GM23338 (cell line): ENCODE results near the gene EFCAB9. TPM values are rescaled to one million over a fixed set of nuclear protein-coding genes. Genes with fewer than 3 reads are reported as not detected.

ENCODE experiments used
- ATAC-seq: fragments of 200-7000 bp; cut with Tn5 transposase; 3 replicates; pipeline ENCODE4 v1.9.1; 2020
- DNase-seq: peaks from one replicate; pipeline ENCODE4 v3.0.0-alpha.2; 2015; ENCODE audit warnings: low spot score
- H2AFZ ChIP-seq: fragments of 200-600 bp; sonication (generic); 2 replicates; pipeline ENCODE4 v1.8.0; 2016; ENCODE audit warnings: antibody characterized with exemption, mild to moderate bottlenecking, moderate library complexity
- H3F3A ChIP-seq: fragments of 200-600 bp; sonication (generic); replicated peaks from 2 replicates; pipeline ENCODE4 v1.8.0; 2017; ENCODE audit warnings: antibody characterized with exemption, mixed run types, low read depth
- H3K27ac ChIP-seq: fragments of 200-600 bp; sonication (generic); 2 replicates; pipeline ENCODE4 v1.6.1; 2016; ENCODE audit warnings: low read depth
- H3K27me3 ChIP-seq: fragments of 200-600 bp; sonication (generic); 2 replicates; pipeline ENCODE4 v1.8.0; 2016; ENCODE audit warnings: mild to moderate bottlenecking, mixed run types, moderate library complexity; ENCODE audit not compliant: insufficient read depth
- H3K36me3 ChIP-seq: fragments of 200-600 bp; sonication (generic); 2 replicates; pipeline ENCODE4 v1.8.0; 2016; ENCODE audit warnings: mild to moderate bottlenecking; ENCODE audit not compliant: insufficient read depth
- H3K4me1 ChIP-seq: fragments of 200-600 bp; sonication (generic); 2 replicates; pipeline ENCODE4 v1.8.0; 2016; ENCODE audit warnings: mild to moderate bottlenecking, moderate library complexity; ENCODE audit not compliant: insufficient read depth
- H3K4me2 ChIP-seq: fragments of 200-600 bp; sonication (generic); 2 replicates; pipeline ENCODE4 v1.7.1; 2017; ENCODE audit warnings: mixed run types
- H3K4me3 ChIP-seq: fragments of 200-600 bp; sonication (generic); 2 replicates; pipeline ENCODE4 v1.6.1; 2016; ENCODE audit warnings: mixed run types
- H3K79me2 ChIP-seq: fragments of 200-600 bp; sonication (generic); replicated peaks from 2 replicates; pipeline ENCODE4 v1.8.0; 2017; ENCODE audit warnings: mild to moderate bottlenecking; ENCODE audit not compliant: insufficient read depth
- H3K9me2 ChIP-seq: fragments of 200-600 bp; sonication (generic); 2 replicates; pipeline ENCODE4 v1.8.0; 2017; ENCODE audit not compliant: insufficient read depth
- H4K20me1 ChIP-seq: fragments of 200-600 bp; sonication (generic); replicated peaks from 2 replicates; pipeline ENCODE4 v1.8.0; 2017; ENCODE audit warnings: mild to moderate bottlenecking; ENCODE audit not compliant: insufficient read depth
- H3K27ac Mint-ChIP-seq: 2 replicates; pipeline ENCODE4 v1.8.0; 2020; ENCODE audit warnings: inconsistent platforms, mild to moderate bottlenecking, moderate library complexity, mixed read lengths
- H3K27me3 Mint-ChIP-seq: 3 replicates; pipeline ENCODE4 v1.8.0; 2022; ENCODE audit warnings: low read depth, mild to moderate bottlenecking, moderate library complexity, mixed read lengths, inconsistent platforms; ENCODE audit not compliant: insufficient read depth, poor library complexity
- H3K36me3 Mint-ChIP-seq: 3 replicates; pipeline ENCODE4 v1.8.0; 2021; ENCODE audit warnings: low read depth, mild to moderate bottlenecking, inconsistent platforms, moderate library complexity, mixed read lengths
- H3K4me1 Mint-ChIP-seq: 3 replicates; pipeline ENCODE4 v1.8.0; 2020; ENCODE audit warnings: mild to moderate bottlenecking, inconsistent platforms, mixed read lengths
- H3K4me3 Mint-ChIP-seq: 3 replicates; pipeline ENCODE4 v1.8.0; 2021; ENCODE audit warnings: moderate library complexity, mild to moderate bottlenecking, inconsistent platforms, mixed read lengths
- H3K9me3 Mint-ChIP-seq: 3 replicates; pipeline ENCODE4 v1.8.0; 2020; ENCODE audit warnings: moderate library complexity, mild to moderate bottlenecking, inconsistent platforms, mixed read lengths
- CREB1 ChIP-seq: fragments of 250-450 bp; sonication (Bioruptor Pico); IDR thresholded peaks from 2 replicates; pipeline ENCODE4 v1.5.0; 2020; ENCODE audit warnings: low read depth, mild to moderate bottlenecking, moderate library complexity
- CTCF ChIP-seq, 2 experiments: fragments of 200-600 bp in 1 of 2; sonication (generic) in 1 of 2; conservative IDR thresholded peaks; 2 replicates each; pipeline versions ENCODE4 v1.5.1 to v1.6.1; 2016 to 2017; ENCODE audit warnings: antibody characterized with exemption in 2 of 2, low read depth in 2 of 2, mild to moderate bottlenecking in 2 of 2, moderate library complexity in 1 of 2
- ETS1 ChIP-seq: IDR thresholded peaks from 2 replicates; pipeline ENCODE4 v1.6.1; 2016; ENCODE audit warnings: antibody characterized with exemption
- EZH2 ChIP-seq: fragments of 200-600 bp; sonication (generic); IDR thresholded peaks from one replicate; pipeline ENCODE4 v1.8.0; 2017; ENCODE audit warnings: antibody characterized with exemption, mild to moderate bottlenecking, low read depth; ENCODE audit not compliant: unreplicated experiment
- EZH2phosphoT487 ChIP-seq: fragments of 200-600 bp; sonication (generic); IDR thresholded peaks from one replicate; pipeline ENCODE4 v1.8.1; 2018; ENCODE audit warnings: antibody characterized with exemption; ENCODE audit not compliant: unreplicated experiment
- NANOG ChIP-seq: IDR thresholded peaks from 2 replicates; pipeline ENCODE4 v1.6.1; 2016; ENCODE audit warnings: antibody characterized with exemption, borderline replicate concordance
- POLR2AphosphoS5 ChIP-seq: IDR thresholded peaks from 2 replicates; pipeline ENCODE4 v1.6.1; 2016; ENCODE audit warnings: antibody characterized with exemption, low read depth
- REST ChIP-seq: IDR thresholded peaks from one replicate; pipeline ENCODE4 v1.6.1; 2018; ENCODE audit warnings: antibody characterized with exemption; ENCODE audit not compliant: unreplicated experiment
- STAT1 ChIP-seq: IDR thresholded peaks from one replicate; pipeline ENCODE4 v1.6.1; 2016; ENCODE audit warnings: antibody characterized with exemption; ENCODE audit not compliant: unreplicated experiment
- ZNF331 ChIP-seq: fragments of 250-450 bp; sonication (Bioruptor Pico); IDR thresholded peaks from 2 replicates; pipeline ENCODE4 v1.5.0; 2020; ENCODE audit warnings: low read depth, mild to moderate bottlenecking, moderate library complexity
- polyA plus RNA-seq: library from polyadenylated mRNA; unstranded; fragments of >200 nt; fragmentation: Nextera tagmentation; extraction: Ambion mirVana; gene quantifications from 2 replicates; pipeline ENCODE4 v1.2.1, GENCODE V29; 2016
- total RNA-seq: library from RNA; depleted of rRNA; stranded (reverse); fragments of >200 nt; shearing (Covaris generic); gene quantifications from 2 replicates; pipeline ENCODE4 v1.2.3, GENCODE V29; 2014

EFCAB9 gene
- total and polyA plus RNA-seq, 2 experiments from 2014 or later, result not detected

GRCh38 chr5:172187118-172188032 lies 6.6 kb upstream of the EFCAB9 start:
- Histone ChIP-seq H3K4me2 (peak overlapping the region; percentile 91), H4K20me1 (no peaks in the 10 kb centered on the region), H3K4me3 (peak overlapping the region; percentile 96), H3K9me2 (no peaks in the 10 kb centered on the region), H3K27me3 (peaks cover 15% of the 10 kb centered on the region), H3K36me3 (no peaks in the 10 kb centered on the region), H3K27ac (no peak overlapping the region), H3K4me1 (peaks cover 27% of the 10 kb centered on the region), H2AFZ (peak overlapping the region; percentile 97), H3F3A (peaks cover 15% of the 10 kb centered on the region), H3K79me2 (peaks cover 40% of the 10 kb centered on the region)
- ATAC-seq, result peak; percentile 22
- TF ChIP-seq ETS1, result peak; percentile 30; the same call in 1 of the 2 replicates
- TF ChIP-seq CTCF (conservative IDR thresholded peaks at IDR 0.05; ENCODE audit: low read depth in 2 of 2), result no peak
- TF ChIP-seq STAT1, result no peak
- no peak for TF ChIP-seq POLR2AphosphoS5
- DNase-seq, result peak; percentile 68
- H3K27ac Mint-ChIP-seq, result no peak overlapping the region
- H3K27me3 Mint-ChIP-seq, result peaks cover 17% of the 10 kb centered on the region
- H3K4me3 Mint-ChIP-seq, result peak overlapping the region; percentile 97
- peaks cover 26% of the 10 kb centered on the region for H3K4me1 Mint-ChIP-seq
- peaks cover 3% of the 10 kb centered on the region; the same call in 2 of the 3 replicates for H3K36me3 Mint-ChIP-seq
- H3K9me3 Mint-ChIP-seq, result no peaks in the 10 kb centered on the region

- Mint-ChIP-seq H3K9me3 (no peaks in the 10 kb centered on the region), H3K4me1 (peaks cover 26% of the 10 kb centered on the region), H3K36me3 (peaks cover under 1% of the 10 kb centered on the region; the same call in 2 of the 3 replicates), H3K27ac (no peak within 1 kb of the TSS), H3K4me3 (peak within 1 kb of the TSS; percentile 97), H3K27me3 (peaks cover 15% of the 10 kb centered on the region)
- H3K36me3 ChIP-seq, result no peaks in the 10 kb centered on the region
- peak within 1 kb of the TSS; percentile 96 for H3K4me3 ChIP-seq
- no peaks in the 10 kb centered on the region for H3K9me2 ChIP-seq
- peaks cover 15% of the 10 kb centered on the region for H3K27me3 ChIP-seq
- DNase-seq (peak; percentile 93), ATAC-seq (peak; percentile 87)
- H2AFZ ChIP-seq, result peak within 1 kb of the TSS; percentile 97
- peaks cover 27% of the 10 kb centered on the region for H3K4me1 ChIP-seq
- H3K79me2 ChIP-seq, result peaks cover 32% of the 10 kb centered on the region
- 0 out of 2 replicates have a peak within 1 kb of the TSS, but pooled peaks have one; percentile 45 for H3K27ac ChIP-seq
- H3F3A ChIP-seq, result peaks cover 15% of the 10 kb centered on the region
- peak within 1 kb of the TSS; percentile 91 for H3K4me2 ChIP-seq
- no peaks in the 10 kb centered on the region for H4K20me1 ChIP-seq
- TF ChIP-seq EZH2phosphoT487, result no peak
- no peak; the same call in 1 of the 2 replicates for TF ChIP-seq CREB1 (CRISPR knock-in tag)
- no peak for TF ChIP-seq NANOG
- no peak for TF ChIP-seq EZH2
- TF ChIP-seq ZNF331 (CRISPR knock-in tag), result no peak
- TF ChIP-seq REST, result no peak
- TF ChIP-seq POLR2AphosphoS5, result peak; percentile 42
These were observed 5.7 kb upstream of the EFCAB9 start, which contains the start of gene STK10 for GRCh38 chr5:172188033-172188892. Gene STK10 (minus strand): TSS chr5:172188224. CDS start chr5:172188042, 182 bp downstream.
